GM23338 (cell line): ENCODE measurements around the gene UBE2C. TPM values are rescaled to one million over a fixed set of nuclear protein-coding genes. Genes with fewer than 3 reads are reported as not detected.

Experiments
- ATAC-seq: fragments of 200-7000 bp; cut with Tn5 transposase; 3 replicates; pipeline ENCODE4 v1.9.1; 2020
- DNase-seq: peaks from one replicate; pipeline ENCODE4 v3.0.0-alpha.2; 2015; ENCODE audit warnings: low spot score
- H2AFZ ChIP-seq: fragments of 200-600 bp; sonication (generic); 2 replicates; pipeline ENCODE4 v1.8.0; 2016; ENCODE audit warnings: antibody characterized with exemption, mild to moderate bottlenecking, moderate library complexity
- H3F3A ChIP-seq: fragments of 200-600 bp; sonication (generic); replicated peaks from 2 replicates; pipeline ENCODE4 v1.8.0; 2017; ENCODE audit warnings: antibody characterized with exemption, mixed run types, low read depth
- H3K27ac ChIP-seq: fragments of 200-600 bp; sonication (generic); 2 replicates; pipeline ENCODE4 v1.6.1; 2016; ENCODE audit warnings: low read depth
- H3K27me3 ChIP-seq: fragments of 200-600 bp; sonication (generic); 2 replicates; pipeline ENCODE4 v1.8.0; 2016; ENCODE audit warnings: mild to moderate bottlenecking, mixed run types, moderate library complexity; ENCODE audit not compliant: insufficient read depth
- H3K36me3 ChIP-seq: fragments of 200-600 bp; sonication (generic); 2 replicates; pipeline ENCODE4 v1.8.0; 2016; ENCODE audit warnings: mild to moderate bottlenecking; ENCODE audit not compliant: insufficient read depth
- H3K4me1 ChIP-seq: fragments of 200-600 bp; sonication (generic); 2 replicates; pipeline ENCODE4 v1.8.0; 2016; ENCODE audit warnings: mild to moderate bottlenecking, moderate library complexity; ENCODE audit not compliant: insufficient read depth
- H3K4me2 ChIP-seq: fragments of 200-600 bp; sonication (generic); 2 replicates; pipeline ENCODE4 v1.7.1; 2017; ENCODE audit warnings: mixed run types
- H3K4me3 ChIP-seq: fragments of 200-600 bp; sonication (generic); 2 replicates; pipeline ENCODE4 v1.6.1; 2016; ENCODE audit warnings: mixed run types
- H3K79me2 ChIP-seq: fragments of 200-600 bp; sonication (generic); replicated peaks from 2 replicates; pipeline ENCODE4 v1.8.0; 2017; ENCODE audit warnings: mild to moderate bottlenecking; ENCODE audit not compliant: insufficient read depth
- H3K9me2 ChIP-seq: fragments of 200-600 bp; sonication (generic); 2 replicates; pipeline ENCODE4 v1.8.0; 2017; ENCODE audit not compliant: insufficient read depth
- H4K20me1 ChIP-seq: fragments of 200-600 bp; sonication (generic); replicated peaks from 2 replicates; pipeline ENCODE4 v1.8.0; 2017; ENCODE audit warnings: mild to moderate bottlenecking; ENCODE audit not compliant: insufficient read depth
- H3K27ac Mint-ChIP-seq: 2 replicates; pipeline ENCODE4 v1.8.0; 2020; ENCODE audit warnings: inconsistent platforms, mild to moderate bottlenecking, moderate library complexity, mixed read lengths
- H3K27me3 Mint-ChIP-seq: 3 replicates; pipeline ENCODE4 v1.8.0; 2022; ENCODE audit warnings: low read depth, mild to moderate bottlenecking, moderate library complexity, mixed read lengths, inconsistent platforms; ENCODE audit not compliant: insufficient read depth, poor library complexity
- H3K36me3 Mint-ChIP-seq: 3 replicates; pipeline ENCODE4 v1.8.0; 2021; ENCODE audit warnings: low read depth, mild to moderate bottlenecking, inconsistent platforms, moderate library complexity, mixed read lengths
- H3K4me1 Mint-ChIP-seq: 3 replicates; pipeline ENCODE4 v1.8.0; 2020; ENCODE audit warnings: mild to moderate bottlenecking, inconsistent platforms, mixed read lengths
- H3K4me3 Mint-ChIP-seq: 3 replicates; pipeline ENCODE4 v1.8.0; 2021; ENCODE audit warnings: moderate library complexity, mild to moderate bottlenecking, inconsistent platforms, mixed read lengths
- H3K9me3 Mint-ChIP-seq: 3 replicates; pipeline ENCODE4 v1.8.0; 2020; ENCODE audit warnings: moderate library complexity, mild to moderate bottlenecking, inconsistent platforms, mixed read lengths
- CREB1 ChIP-seq: fragments of 250-450 bp; sonication (Bioruptor Pico); IDR thresholded peaks from 2 replicates; pipeline ENCODE4 v1.5.0; 2020; ENCODE audit warnings: low read depth, mild to moderate bottlenecking, moderate library complexity
- ETS1 ChIP-seq: IDR thresholded peaks from 2 replicates; pipeline ENCODE4 v1.6.1; 2016; ENCODE audit warnings: antibody characterized with exemption
- EZH2 ChIP-seq: fragments of 200-600 bp; sonication (generic); IDR thresholded peaks from one replicate; pipeline ENCODE4 v1.8.0; 2017; ENCODE audit warnings: antibody characterized with exemption, mild to moderate bottlenecking, low read depth; ENCODE audit not compliant: unreplicated experiment
- EZH2phosphoT487 ChIP-seq: fragments of 200-600 bp; sonication (generic); IDR thresholded peaks from one replicate; pipeline ENCODE4 v1.8.1; 2018; ENCODE audit warnings: antibody characterized with exemption; ENCODE audit not compliant: unreplicated experiment
- JUNB ChIP-seq: IDR thresholded peaks from one replicate; pipeline ENCODE4 v1.6.1; 2016; ENCODE audit warnings: antibody characterized with exemption; ENCODE audit not compliant: unreplicated experiment
- NANOG ChIP-seq: IDR thresholded peaks from 2 replicates; pipeline ENCODE4 v1.6.1; 2016; ENCODE audit warnings: antibody characterized with exemption, borderline replicate concordance
- POLR2AphosphoS5 ChIP-seq: IDR thresholded peaks from 2 replicates; pipeline ENCODE4 v1.6.1; 2016; ENCODE audit warnings: antibody characterized with exemption, low read depth
- REST ChIP-seq: IDR thresholded peaks from one replicate; pipeline ENCODE4 v1.6.1; 2018; ENCODE audit warnings: antibody characterized with exemption; ENCODE audit not compliant: unreplicated experiment
- STAT1 ChIP-seq: IDR thresholded peaks from one replicate; pipeline ENCODE4 v1.6.1; 2016; ENCODE audit warnings: antibody characterized with exemption; ENCODE audit not compliant: unreplicated experiment
- ZNF114 ChIP-seq: fragments of 250-450 bp; sonication (Bioruptor Pico); IDR thresholded peaks from 2 replicates; pipeline ENCODE4 v1.5.0; 2020; ENCODE audit warnings: mild to moderate bottlenecking, moderate library complexity
- ZNF331 ChIP-seq: fragments of 250-450 bp; sonication (Bioruptor Pico); IDR thresholded peaks from 2 replicates; pipeline ENCODE4 v1.5.0; 2020; ENCODE audit warnings: low read depth, mild to moderate bottlenecking, moderate library complexity
- polyA plus RNA-seq: library from polyadenylated mRNA; unstranded; fragments of >200 nt; fragmentation: Nextera tagmentation; extraction: Ambion mirVana; gene quantifications from 2 replicates; pipeline ENCODE4 v1.2.1, GENCODE V29; 2016
- total RNA-seq: library from RNA; depleted of rRNA; stranded (reverse); fragments of >200 nt; shearing (Covaris generic); gene quantifications from 2 replicates; pipeline ENCODE4 v1.2.3, GENCODE V29; 2014
- TF ChIP-seq, protein P1 (sequence below), 2 experiments: fragments of 200-600 bp in 1 of 2; sonication (generic) in 1 of 2; conservative IDR thresholded peaks; 2 replicates each; pipeline versions ENCODE4 v1.5.1 to v1.6.1; 2016 to 2017; ENCODE audit warnings: antibody characterized with exemption in 2 of 2, low read depth in 2 of 2, mild to moderate bottlenecking in 2 of 2, moderate library complexity in 1 of 2

The UBE2C gene
- total and polyA plus RNA-seq, 2 experiments from 2014 or later: 247 to 698 TPM

- TF ChIP-seq, protein P1, sequence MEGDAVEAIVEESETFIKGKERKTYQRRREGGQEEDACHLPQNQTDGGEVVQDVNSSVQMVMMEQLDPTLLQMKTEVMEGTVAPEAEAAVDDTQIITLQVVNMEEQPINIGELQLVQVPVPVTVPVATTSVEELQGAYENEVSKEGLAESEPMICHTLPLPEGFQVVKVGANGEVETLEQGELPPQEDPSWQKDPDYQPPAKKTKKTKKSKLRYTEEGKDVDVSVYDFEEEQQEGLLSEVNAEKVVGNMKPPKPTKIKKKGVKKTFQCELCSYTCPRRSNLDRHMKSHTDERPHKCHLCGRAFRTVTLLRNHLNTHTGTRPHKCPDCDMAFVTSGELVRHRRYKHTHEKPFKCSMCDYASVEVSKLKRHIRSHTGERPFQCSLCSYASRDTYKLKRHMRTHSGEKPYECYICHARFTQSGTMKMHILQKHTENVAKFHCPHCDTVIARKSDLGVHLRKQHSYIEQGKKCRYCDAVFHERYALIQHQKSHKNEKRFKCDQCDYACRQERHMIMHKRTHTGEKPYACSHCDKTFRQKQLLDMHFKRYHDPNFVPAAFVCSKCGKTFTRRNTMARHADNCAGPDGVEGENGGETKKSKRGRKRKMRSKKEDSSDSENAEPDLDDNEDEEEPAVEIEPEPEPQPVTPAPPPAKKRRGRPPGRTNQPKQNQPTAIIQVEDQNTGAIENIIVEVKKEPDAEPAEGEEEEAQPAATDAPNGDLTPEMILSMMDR (conservative IDR thresholded peaks at IDR 0.05; ENCODE audit: low read depth in 2 of 2): no peak
- TF ChIP-seq CREB1 (CRISPR knock-in tag): no peak
- TF ChIP-seq NANOG: no peak
- TF ChIP-seq EZH2phosphoT487: no peak
- TF ChIP-seq JUNB: no peak
- TF ChIP-seq ZNF331 (CRISPR knock-in tag): no peak
Measured at GRCh38 chr20:45818239-45818638, 5.8 kb downstream of the UBE2C start (continued).

GRCh38 chr20:45819466-45819865, 7.0 kb downstream of the UBE2C start:
- DNase-seq (no peak), ATAC-seq (no peak)
- Mint-ChIP-seq H3K9me3 (no peaks in the 10 kb centered on the region; the same call in 1 of the 3 replicates), H3K4me3 (no peak overlapping the region), H3K27me3 (peaks cover 24% of the 10 kb centered on the region), H3K4me1 (peaks cover 24% of the 10 kb centered on the region), H3K36me3 (peaks cover 36% of the 10 kb centered on the region), H3K27ac (no peak overlapping the region)
- Histone ChIP-seq H3K4me1 (peaks cover 12% of the 10 kb centered on the region), H3K4me3 (no peak overlapping the region), H3K27ac (peak overlapping the region; percentile 7; the same call in 1 of the 2 replicates), H3K36me3 (peaks cover 22% of the 10 kb centered on the region), H3K27me3 (peaks cover 9% of the 10 kb centered on the region), H4K20me1 (peaks cover 9% of the 10 kb centered on the region; the same call in 1 of the 2 replicates), H3F3A (peaks cover 42% of the 10 kb centered on the region), H3K4me2 (no peak overlapping the region), H3K79me2 (peaks cover 8% of the 10 kb centered on the region), H3K9me2 (no peaks in the 10 kb centered on the region), H2AFZ (no peak overlapping the region)
- TF ChIP-seq JUNB (no peak), REST (no peak), EZH2 (no peak), POLR2AphosphoS5 (no peak), ETS1 (no peak), STAT1 (no peak), CREB1 (CRISPR knock-in tag) (no peak), ZNF114 (no peak), ZNF331 (CRISPR knock-in tag) (no peak), EZH2phosphoT487 (no peak), NANOG (no peak)
- TF ChIP-seq, protein P1 (conservative IDR thresholded peaks at IDR 0.05; ENCODE audit: low read depth in 2 of 2): no peak
